Stomach (tissue), 4 donors: ENCODE measurements around the gene CNTN5.

Source experiments
- POLR2A ChIP-seq, 4 donors: fragments of 450-650 bp; IDR thresholded peaks; one replicate each; pipeline ENCODE4 v1.6.1; 2016; ENCODE audit warnings: antibody characterized with exemption in 4 of 4, control low read depth in 2 of 4, mild to moderate bottlenecking in 1 of 4, moderate library complexity in 1 of 4
- POLR2AphosphoS5 ChIP-seq, 3 donors: sonication (generic); formaldehyde crosslinking; IDR thresholded peaks; one replicate each; pipeline ENCODE4 v1.6.1; 2016; ENCODE audit warnings: antibody characterized with exemption in 3 of 3
- TF ChIP-seq, protein P1 (sequence below), 7 experiments: fragments of 450-650 bp in 4 of 7; fragments of 200-600 bp in 3 of 7; sonication (generic) in 3 of 7; IDR thresholded peaks; one replicate each; pipeline ENCODE4 v1.5.1; 2016 to 2019; ENCODE audit warnings: antibody characterized with exemption in 7 of 7, control low read depth in 2 of 7, mild to moderate bottlenecking in 1 of 7

DNA sequence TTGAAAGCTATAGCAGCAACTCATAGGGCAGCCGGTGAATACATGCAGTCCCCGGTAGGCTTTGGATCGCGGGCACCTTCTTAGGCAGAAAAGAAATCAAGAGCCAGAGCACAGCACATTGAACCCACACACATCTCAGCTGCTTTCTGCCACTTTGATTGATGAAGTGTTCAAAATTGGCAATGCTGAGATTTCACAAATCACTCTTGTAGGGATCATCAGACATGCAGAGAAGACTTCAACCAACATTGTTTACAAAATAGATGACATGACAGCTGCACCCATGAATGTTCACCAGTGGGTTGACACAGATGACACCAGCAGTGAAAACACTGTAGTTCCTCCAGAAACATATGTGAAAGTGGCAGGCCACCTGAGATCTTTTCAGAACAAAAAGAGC is 1316.1 kb downstream of the CNTN5 start:
- TF ChIP-seq POLR2A (IDR thresholded peaks at IDR 0.05) (no peak), POLR2AphosphoS5 (IDR thresholded peaks at IDR 0.05) (no peak)
- TF ChIP-seq, protein P1, sequence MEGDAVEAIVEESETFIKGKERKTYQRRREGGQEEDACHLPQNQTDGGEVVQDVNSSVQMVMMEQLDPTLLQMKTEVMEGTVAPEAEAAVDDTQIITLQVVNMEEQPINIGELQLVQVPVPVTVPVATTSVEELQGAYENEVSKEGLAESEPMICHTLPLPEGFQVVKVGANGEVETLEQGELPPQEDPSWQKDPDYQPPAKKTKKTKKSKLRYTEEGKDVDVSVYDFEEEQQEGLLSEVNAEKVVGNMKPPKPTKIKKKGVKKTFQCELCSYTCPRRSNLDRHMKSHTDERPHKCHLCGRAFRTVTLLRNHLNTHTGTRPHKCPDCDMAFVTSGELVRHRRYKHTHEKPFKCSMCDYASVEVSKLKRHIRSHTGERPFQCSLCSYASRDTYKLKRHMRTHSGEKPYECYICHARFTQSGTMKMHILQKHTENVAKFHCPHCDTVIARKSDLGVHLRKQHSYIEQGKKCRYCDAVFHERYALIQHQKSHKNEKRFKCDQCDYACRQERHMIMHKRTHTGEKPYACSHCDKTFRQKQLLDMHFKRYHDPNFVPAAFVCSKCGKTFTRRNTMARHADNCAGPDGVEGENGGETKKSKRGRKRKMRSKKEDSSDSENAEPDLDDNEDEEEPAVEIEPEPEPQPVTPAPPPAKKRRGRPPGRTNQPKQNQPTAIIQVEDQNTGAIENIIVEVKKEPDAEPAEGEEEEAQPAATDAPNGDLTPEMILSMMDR (IDR thresholded peaks at IDR 0.05): no peak
